Measurements from ENCODE around the gene PNMT. TPM values are rescaled to one million over a fixed set of nuclear protein-coding genes. Genes with fewer than 3 reads are reported as not detected.

PNMT gene
- total RNA-seq (1 to 10 TPM; 2.6 to 2.7 TPM), polyA plus RNA-seq (ENCODE audit: insufficient read depth, low read depth, low replicate concordance) (2.9 TPM)
- long read RNA-seq, donor 1, partial matches to known transcripts: 0 of 1 reads
- long read RNA-seq, donor 1, other reads (novel, unspliced or antisense): 0 of 1 reads
- long read RNA-seq, donor 2: 0 reads

GRCh38 chr17:39667945-39668924 lies at the start of gene PNMT:
Gene PNMT (plus strand): TSS chr17:39668453. CDS start chr17:39668476, 23 bp downstream.
- Histone ChIP-seq H3K4me1 (peaks cover 23% of the 10 kb centered on the region), H3K9me3 (no peaks in the 10 kb centered on the region), H3K36me3 (ENCODE audit: low read depth, missing control alignments) (no peaks in the 10 kb centered on the region), H3K27ac (peak within 1 kb of the TSS in 1 of 2 donors; percentile 18), H3K4me3 (peak within 1 kb of the TSS; percentile 29 to 40), H3K27me3 (no peaks in the 10 kb centered on the region)
- intact Hi-C loops (cut with DNase I; ENCODE audit: low total_unique reads): no loop called here
- TF ChIP-seq POLR2A (IDR thresholded peaks at IDR 0.05) (no peak), CTCF (IDR thresholded peaks at IDR 0.05) (peak; percentile 49 to 67 (median 56))
- WGBS, 2 donors: 5 to 7% methylated on average over 47 to 59 of the region's 85 CpGs
- peak; percentile 82 for DNase-seq

GRCh38 chr17:39618956-39619785 lies 49.1 kb upstream of the PNMT start:
- peaks cover 6% of the 10 kb centered on the region for H3K4me1 ChIP-seq
- WGBS, 2 donors: 42 to 47% methylated on average over 12 to 13 of the region's 13 CpGs
- H3K27ac ChIP-seq: no peak overlapping the region
- no peak for TF ChIP-seq CTCF (IDR thresholded peaks at IDR 0.05)
- no peak for TF ChIP-seq POLR2A (IDR thresholded peaks at IDR 0.05)
- intact Hi-C loops (cut with DNase I; ENCODE audit: low total_unique reads): no loop called here
- H3K27me3 ChIP-seq: no peaks in the 10 kb centered on the region
- no peaks in the 10 kb centered on the region for H3K9me3 ChIP-seq
- no peak overlapping the region for H3K4me3 ChIP-seq
- no peak for DNase-seq
- H3K36me3 ChIP-seq (ENCODE audit: low read depth, missing control alignments): no peaks in the 10 kb centered on the region

- Histone ChIP-seq H3K27me3 (no peaks in the 10 kb centered on the region), H3K4me1 (peaks cover 6% of the 10 kb centered on the region), H3K27ac (no peak overlapping the region), H3K4me3 (no peak overlapping the region), H3K9me3 (no peaks in the 10 kb centered on the region), H3K36me3 (ENCODE audit: low read depth, missing control alignments) (no peaks in the 10 kb centered on the region)
- TF ChIP-seq POLR2A (IDR thresholded peaks at IDR 0.05) (no peak), CTCF (IDR thresholded peaks at IDR 0.05) (no peak)
- no peak for DNase-seq
- 25 to 71% methylated on average over 1 of the region's 1 CpG for WGBS, 2 donors
- intact Hi-C loops (cut with DNase I; ENCODE audit: low total_unique reads): no loop called here
Observed at GRCh38 chr17:39619786-39620101, 48.5 kb upstream of the PNMT start.

GRCh38 chr17:39621523-39622379 lies 46.5 kb upstream of the PNMT start:
- Histone ChIP-seq H3K4me1 (peaks cover 14% of the 10 kb centered on the region), H3K27ac (no peak overlapping the region), H3K27me3 (no peaks in the 10 kb centered on the region), H3K4me3 (peak overlapping the region in 1 of 2 donors; percentile 12), H3K9me3 (no peaks in the 10 kb centered on the region), H3K36me3 (ENCODE audit: low read depth, missing control alignments) (no peaks in the 10 kb centered on the region)
- peak; percentile 94 for DNase-seq
- TF ChIP-seq CTCF (IDR thresholded peaks at IDR 0.05) (peak; percentile 98 to 100 (median 100)), POLR2A (IDR thresholded peaks at IDR 0.05) (no peak)
- intact Hi-C loops (cut with DNase I; ENCODE audit: low total_unique reads): no loop called here
- 10 to 11% methylated on average over 23 to 26 of the region's 26 CpGs for WGBS, 2 donors

Measured in testis (tissue), 5 donors.